Measurements from ENCODE around the gene DNAJC5. TPM values are rescaled to one million over a fixed set of nuclear protein-coding genes. Genes with fewer than 3 reads are reported as not detected.

Gene DNAJC5
- total and polyA plus RNA-seq, 2 of the 8 experiments (the other 6 are each of a cell fraction or from before 2014, with no cell fraction given), result 19.2 to 31.2 TPM

DNA sequence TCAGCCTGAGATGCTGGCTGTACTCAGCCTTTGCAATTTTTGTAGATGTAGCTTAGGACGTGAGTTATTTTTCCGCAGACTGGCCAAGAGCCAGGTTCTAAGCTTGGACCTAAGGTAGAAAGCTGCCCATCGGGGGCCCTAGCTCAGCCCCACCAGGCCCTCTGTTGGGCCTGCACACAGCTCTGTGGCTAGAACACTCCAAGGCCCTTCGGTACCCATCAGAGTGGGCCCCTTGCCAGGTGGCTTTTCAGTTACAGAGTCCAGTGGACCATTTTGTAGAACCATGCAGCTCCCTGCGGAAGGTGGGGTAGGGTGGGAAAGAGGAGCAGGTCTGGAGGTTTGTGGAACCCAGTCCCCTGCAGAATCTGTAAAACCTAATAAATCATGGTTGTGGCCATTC, 38.7 kb downstream of the DNAJC5 start:
- H4K91ac ChIP-seq (replicated peaks; ENCODE audit: insufficient read length, low read length), result no peak overlapping the region
- no peak overlapping the region for H2BK15ac ChIP-seq (ENCODE audit: low read length)
- H4K5ac ChIP-seq (ENCODE audit: insufficient read length, low read depth, low read length), result no peak overlapping the region
- H3K79me1 ChIP-seq (ENCODE audit: low read depth, low read length), result 0 out of 2 replicates have a peak, but pooled peaks cover 2% of the 10 kb centered on the region
- H2BK20ac ChIP-seq (ENCODE audit: low read length), result no peak overlapping the region
- POLR2A ChIA-PET (ENCODE audit: partially characterized antibody), result interaction anchor here (1.3 to 1.4 kb wide), 2 partner anchors 26 to 69 kb away, joined by 3 to 7 read pairs; partner anchors contain the start of gene TPD52L2
- FAIRE-seq (no peak), DNase-seq (ENCODE audit: low read depth in 1 of 2, low spot score in 2 of 2) (no peak)
- H3K14ac ChIP-seq (ENCODE audit: insufficient read length), result no peak overlapping the region
- no peaks in the 10 kb centered on the region for H3K79me2 ChIP-seq (ENCODE audit: control insufficient read depth in 1 of 2, insufficient read depth in 2 of 2, low read length in 2 of 2)
- no peak overlapping the region for H3K4me3 ChIP-seq (ENCODE audit: extremely low read depth in 1 of 4, insufficient read depth in 2 of 4, low read depth in 3 of 4, low read length in 4 of 4)
- peaks cover 6 to 16% of the 10 kb centered on the region in 2 experiments for H4K20me1 ChIP-seq (replicated peaks in 1 of 2; ENCODE audit: control insufficient read depth in 1 of 2, insufficient read depth in 2 of 2, low read length in 2 of 2)
- H3K4ac ChIP-seq (replicated peaks; ENCODE audit: insufficient read length, low read depth, low read length), result no peak overlapping the region
- no peak for TF ChIP-seq TEAD4 (IDR thresholded peaks at IDR 0.05; ENCODE audit: low read depth, low read length)
- TF ChIP-seq KDM5A (IDR thresholded peaks at IDR 0.05; ENCODE audit: low read length), result no peak
- no peak for TF ChIP-seq CTBP2 (IDR thresholded peaks at IDR 0.05; ENCODE audit: borderline replicate concordance, insufficient read depth, insufficient read length, low read length)
- TF ChIP-seq FOSL1 (IDR thresholded peaks at IDR 0.05; ENCODE audit: insufficient read depth, low read depth, low read length), result no peak
- no peak for TF ChIP-seq KDM1A (IDR thresholded peaks at IDR 0.05; ENCODE audit: borderline replicate concordance, low read length)
- no peak for TF ChIP-seq MAFK (IDR thresholded peaks at IDR 0.05; ENCODE audit: low read depth, low read length)
- no peak for TF ChIP-seq SP4 (IDR thresholded peaks at IDR 0.05; ENCODE audit: low read length)
- no peak for TF ChIP-seq RAD21 (IDR thresholded peaks at IDR 0.05 in 1 of 2, conservative IDR thresholded peaks at IDR 0.05 in 1 of 2; ENCODE audit: low read depth in 2 of 2, low read length in 2 of 2)
- WGBS, 2 experiments (ENCODE audit: extremely low coverage in 1 of 2, insufficient coverage in 1 of 2, insufficient read length in 1 of 2, insufficient replicate concordance in 2 of 2, low coverage in 1 of 2, low lambda C conversion rate in 2 of 2, missing lambda C conversion rate in 1 of 2), result 94% methylated on average over 5 of the region's 5 CpGs; no CpG with 5 or more reads in 1 of the 2 experiments
- H3K4me2 ChIP-seq (ENCODE audit: insufficient read depth in 1 of 2, low read depth in 2 of 2, low read length in 2 of 2), result no peak overlapping the region
- H2AFZ ChIP-seq (ENCODE audit: low read length), result no peak overlapping the region
- H3K18ac ChIP-seq (ENCODE audit: extremely low read depth, low read length), result no peak overlapping the region
- peaks cover 0 to under 1% (median 0%) of the 10 kb centered on the region in 4 experiments; a peak in 2 of 7 replicates for H3K4me1 ChIP-seq (replicated peaks in 1 of 4; ENCODE audit: control insufficient read depth in 3 of 4, insufficient read depth in 4 of 4, low read length in 3 of 4)
- no peak overlapping the region for H3K23ac ChIP-seq (ENCODE audit: insufficient read length)
- no peak overlapping the region for H2AK5ac ChIP-seq (ENCODE audit: low read depth, low read length)
- H2BK12ac ChIP-seq (ENCODE audit: low read depth, low read length), result no peak overlapping the region
- H3K27me3 ChIP-seq (replicated peaks in 1 of 4; ENCODE audit: control insufficient read depth in 3 of 4, extremely low read depth in 1 of 4, insufficient read depth in 3 of 4, low read length in 3 of 4), result no peaks in the 10 kb centered on the region
- peaks cover 2% of the 10 kb centered on the region; the same call in 1 of the 2 replicates for H3K23me2 ChIP-seq (ENCODE audit: low read depth, low read length)
- no peak overlapping the region for H3K56ac ChIP-seq (replicated peaks; ENCODE audit: insufficient read length, low read depth, low read length)
- H3K9ac ChIP-seq (replicated peaks in 1 of 4; ENCODE audit: extremely low read depth in 1 of 4, low read depth in 3 of 4, low read length in 3 of 4), result no peak overlapping the region
- H3K36me3 ChIP-seq (ENCODE audit: control insufficient read depth in 2 of 4, insufficient read depth in 4 of 4, low read length in 3 of 4), result peaks cover 2 to 20% (median 13%) of the 10 kb centered on the region in 4 experiments; a peak in 6 of 8 replicates
- no peak overlapping the region for H2BK120ac ChIP-seq (replicated peaks; ENCODE audit: low read depth, low read length)
- no peak overlapping the region for H3K27ac ChIP-seq (ENCODE audit: low read depth, low read length)
- CTCF ChIA-PET (ENCODE audit: partially characterized antibody), result interaction anchor here (0.7 to 7.7 kb wide), 16 partner anchors 8 to 999 kb away, joined by 3 to 58 read pairs (median 5); partner anchors contain the start of genes PRPF6 and SAMD10
- no peaks in the 10 kb centered on the region for H3K9me3 ChIP-seq (ENCODE audit: insufficient read depth in 2 of 2, low read depth in 1 of 2, low read length in 1 of 2)
- no peak overlapping the region for H2BK5ac ChIP-seq (ENCODE audit: low read depth, low read length)
- no peak overlapping the region; the same call in 1 of the 2 replicates for H4K8ac ChIP-seq (ENCODE audit: extremely low read depth, insufficient read depth, low read length)

Measured in H1 (cell line).